IMR-90 (cell line): ENCODE data around the gene PCK1. TPM values are rescaled to one million over a fixed set of nuclear protein-coding genes. Genes with fewer than 3 reads are reported as not detected.

Experiments used
- ATAC-seq: fragments of 200-7000 bp; cut with Tn5 transposase; 2 replicates; pipeline ENCODE4 v1.9.1; 2020; ENCODE audit warnings: low read depth, mild to moderate bottlenecking, moderate library complexity
- BruUV-seq: library from RNA; stranded (reverse); fragments of 400-500 nt; replicated peaks from 2 replicates; lab custom pipeline; 2021; lab: Mats Ljungman, UMichigan
- CTCF ChIA-PET: fragments of 300-600 bp; formaldehyde crosslinking; extraction: SDS; loops from one replicate; lab custom pipeline; 2021; ENCODE audit warnings: antibody characterized with exemption; lab: Yijun Ruan, JAX
- POLR2A ChIA-PET: fragments of 300-600 bp; sonication (Branson Sonifier 250); formaldehyde crosslinking; loops from one replicate; lab custom pipeline; 2022; ENCODE audit warnings: antibody characterized with exemption; ENCODE audit not compliant: unreplicated experiment; lab: Charles Lee
- DNase-seq: peaks from one replicate; pipeline ENCODE4 v3.0.0; 2013
- H2AFZ ChIP-seq: replicated peaks from 2 replicates; pipeline ENCODE3; 2013; ENCODE audit warnings: low read length, mild to moderate bottlenecking; ENCODE audit not compliant: poor library complexity
- H2AK5ac ChIP-seq: 2 replicates; pipeline ENCODE4 v1.6.1; 2013; ENCODE audit warnings: low read depth, low read length, inconsistent platforms
- H2AK9ac ChIP-seq: replicated peaks from 2 replicates; pipeline ENCODE3; 2013; ENCODE audit warnings: mild to moderate bottlenecking, low read depth, low read length, moderate library complexity; ENCODE audit not compliant: poor library complexity
- H2BK120ac ChIP-seq: 2 replicates; pipeline ENCODE4 v1.6.1; 2013; ENCODE audit warnings: low read depth, low read length, inconsistent platforms
- H2BK15ac ChIP-seq: 3 replicates; pipeline ENCODE4 v1.6.1; 2013; ENCODE audit warnings: low read depth, low read length, inconsistent platforms
- H2BK20ac ChIP-seq: 2 replicates; pipeline ENCODE4 v1.6.1; 2013; ENCODE audit warnings: low read depth, mild to moderate bottlenecking, inconsistent platforms, low read length, moderate library complexity
- H2BK5ac ChIP-seq: 2 replicates; pipeline ENCODE4 v1.6.1; 2013; ENCODE audit warnings: mild to moderate bottlenecking, low read depth, low read length, inconsistent platforms; ENCODE audit not compliant: poor library complexity, severe bottlenecking
- H3K14ac ChIP-seq: replicated peaks from 2 replicates; pipeline ENCODE4 v1.6.1; 2013; ENCODE audit warnings: low read depth, low read length, inconsistent platforms
- H3K18ac ChIP-seq: 2 replicates; pipeline ENCODE4 v1.6.1; 2013; ENCODE audit warnings: low read depth, low read length, control low read depth
- H3K23ac ChIP-seq: 2 replicates; pipeline ENCODE4 v1.6.1; 2013; ENCODE audit warnings: low read depth, low read length, inconsistent platforms
- H3K27ac ChIP-seq: 2 replicates; pipeline ENCODE4 v1.5.1; 2013; ENCODE audit warnings: mild to moderate bottlenecking, control low read depth, low read length; ENCODE audit not compliant: insufficient read depth
- H3K27me3 ChIP-seq: 2 replicates; pipeline ENCODE4 v1.6.1; 2013; ENCODE audit warnings: low read length; ENCODE audit not compliant: control insufficient read depth, insufficient read depth
- H3K36me3 ChIP-seq: 2 replicates; pipeline ENCODE4 v1.6.1; 2013; ENCODE audit warnings: low read length, mixed read lengths; ENCODE audit not compliant: control insufficient read depth, insufficient read depth
- H3K4ac ChIP-seq: 2 replicates; pipeline ENCODE4 v1.6.1; 2013; ENCODE audit warnings: low read depth, low read length, inconsistent platforms
- H3K4me1 ChIP-seq: 2 replicates; pipeline ENCODE4 v1.6.1; 2013; ENCODE audit warnings: low read length, mixed read lengths; ENCODE audit not compliant: control insufficient read depth, insufficient read depth
- H3K4me2 ChIP-seq: 2 replicates; pipeline ENCODE4 v1.6.1; 2013; ENCODE audit warnings: low read depth, mild to moderate bottlenecking, control low read depth, low read length, moderate library complexity
- H3K4me3 ChIP-seq: 2 replicates; pipeline ENCODE4 v1.5.1; 2013; ENCODE audit warnings: low read depth, mild to moderate bottlenecking, control low read depth, low read length, moderate library complexity; ENCODE audit not compliant: insufficient read depth
- H3K56ac ChIP-seq: 2 replicates; pipeline ENCODE4 v1.6.1; 2013; ENCODE audit warnings: low read length, inconsistent platforms; ENCODE audit not compliant: insufficient read depth; ENCODE audit errors: extremely low read depth
- H3K79me1 ChIP-seq, 2 experiments: 2 replicates each; pipeline ENCODE4 v1.6.1; 2013; ENCODE audit warnings: low read length in 2 of 2, inconsistent platforms in 1 of 2, low read depth in 1 of 2
- H3K9ac ChIP-seq: 2 replicates; pipeline ENCODE4 v1.6.1; 2013; ENCODE audit warnings: low read depth, low read length, control low read depth
- H3K9me1 ChIP-seq: 2 replicates; pipeline ENCODE4 v1.6.1; 2013; ENCODE audit warnings: low read length, inconsistent platforms; ENCODE audit not compliant: insufficient read depth
- H3K9me3 ChIP-seq: 2 replicates; pipeline ENCODE4 v1.6.1; 2013; ENCODE audit warnings: low read length; ENCODE audit not compliant: control insufficient read depth, insufficient read depth
- H4K20me1 ChIP-seq: 2 replicates; pipeline ENCODE4 v1.6.1; 2013; ENCODE audit warnings: low read length, inconsistent platforms; ENCODE audit not compliant: insufficient read depth
- H4K5ac ChIP-seq: 2 replicates; pipeline ENCODE4 v1.6.1; 2013; ENCODE audit warnings: mild to moderate bottlenecking, low read depth, low read length, control low read depth
- H4K8ac ChIP-seq, 2 experiments: 2 replicates each; pipeline ENCODE4 v1.6.1; 2013; ENCODE audit warnings: low read depth in 2 of 2, low read length in 2 of 2, control low read depth in 1 of 2, inconsistent platforms in 1 of 2
- H4K91ac ChIP-seq: 2 replicates; pipeline ENCODE4 v1.6.1; 2013; ENCODE audit warnings: low read depth, low read length, inconsistent platforms; ENCODE audit not compliant: insufficient read depth
- BHLHE40 ChIP-seq: fragments of 150-350 bp; IDR thresholded peaks from 2 replicates; pipeline ENCODE4 v1.6.1; 2016; ENCODE audit warnings: mild to moderate bottlenecking, low read depth, low read length
- CHD1 ChIP-seq: IDR thresholded peaks from 2 replicates; pipeline ENCODE4 v1.6.1; 2012; ENCODE audit warnings: low read depth, low read length, improper control_type of control experiment
- CTCF ChIP-seq: conservative IDR thresholded peaks from 2 replicates; pipeline ENCODE4 v1.5.1; 2012; ENCODE audit warnings: mild to moderate bottlenecking, low read depth, low read length, improper control_type of control experiment
- ELK1 ChIP-seq: fragments of 150-350 bp; IDR thresholded peaks from 2 replicates; pipeline ENCODE4 v1.6.1; 2016; ENCODE audit warnings: low read depth, mild to moderate bottlenecking, low read length, moderate library complexity, borderline replicate concordance
- FOS ChIP-seq: fragments of 150-350 bp; IDR thresholded peaks from 2 replicates; pipeline ENCODE4 v1.6.1; 2016; ENCODE audit warnings: low read depth, low read length
- MAFK ChIP-seq: IDR thresholded peaks from 2 replicates; pipeline ENCODE4 v1.6.1; 2012; ENCODE audit warnings: low read depth, low read length, improper control_type of control experiment
- MAZ ChIP-seq: IDR thresholded peaks from 2 replicates; pipeline ENCODE4 v1.6.1; 2012; ENCODE audit warnings: low read depth, mild to moderate bottlenecking, low read length, improper control_type of control experiment, moderate library complexity, borderline replicate concordance
- MXI1 ChIP-seq: IDR thresholded peaks from 2 replicates; pipeline ENCODE4 v1.6.1; 2012; ENCODE audit warnings: low read depth, mild to moderate bottlenecking, low read length, moderate library complexity, borderline replicate concordance
- NFE2L2 ChIP-seq: fragments of 150-350 bp; IDR thresholded peaks from 2 replicates; pipeline ENCODE4 v1.6.1; 2016; ENCODE audit warnings: low read depth, mild to moderate bottlenecking, low read length
- POLR2A ChIP-seq: IDR thresholded peaks from 2 replicates; pipeline ENCODE4 v1.6.1; 2012; ENCODE audit warnings: mild to moderate bottlenecking, low read depth, low read length
- RAD21 ChIP-seq: IDR thresholded peaks from 2 replicates; pipeline ENCODE4 v1.6.1; 2012; ENCODE audit warnings: low read length, improper control_type of control experiment
- RCOR1 ChIP-seq: IDR thresholded peaks from 2 replicates; pipeline ENCODE4 v1.6.1; 2012; ENCODE audit warnings: mild to moderate bottlenecking, low read length, improper control_type of control experiment; ENCODE audit not compliant: insufficient replicate concordance
- RFX5 ChIP-seq: IDR thresholded peaks from 2 replicates; pipeline ENCODE4 v1.8.0; 2012; ENCODE audit warnings: low read depth, mild to moderate bottlenecking, low read length, moderate library complexity
- SMC3 ChIP-seq: fragments of 150-350 bp; IDR thresholded peaks from 2 replicates; pipeline ENCODE4 v1.6.1; 2016; ENCODE audit warnings: low read depth, mild to moderate bottlenecking, antibody characterized with exemption, low read length, moderate library complexity
- USF2 ChIP-seq: fragments of 150-350 bp; IDR thresholded peaks from 2 replicates; pipeline ENCODE4 v1.6.1; 2017; ENCODE audit warnings: mild to moderate bottlenecking, antibody characterized with exemption, low read length, low read depth
- WGBS, 2 experiments: methylation state at CpG; one replicate each; pipeline versions ENCODE4 v1.1.5 to v1.1.7; 2013; ENCODE audit warnings: missing lambda C conversion rate in 2 of 2; ENCODE audit not compliant: insufficient read length in 1 of 2; ENCODE audit errors: extremely low coverage in 2 of 2; 5-methylcytosine and 5-hydroxymethylcytosine counted together
- dilution Hi-C: fragments of 300-500 bp; cut with HindIII; formaldehyde crosslinking; loops from one replicate; pipeline ENCODE4 v1.14.3; 2018; ENCODE audit warnings: low sequenced_read_pairs; ENCODE audit not compliant: unreplicated experiment
- in situ Hi-C: fragments of 300-500 bp; cut with MboI; formaldehyde crosslinking; loops from 3 replicates; pipeline ENCODE4 v1.14.3; 2019; ENCODE audit warnings: low sequenced_read_pairs, inconsistent platforms, mixed read lengths
- intact Hi-C: fragments of 100-400 bp; cut with micrococcal nuclease; formaldehyde crosslinking; loops from 2 replicates; pipeline ENCODE4 v1.10.0; 2022
- polyA plus RNA-seq, 3 experiments: library from polyadenylated mRNA; depleted of rRNA; stranded (reverse); fragments of >200 nt; gene quantifications; 2 replicates each; pipeline ENCODE4 v1.2.3, GENCODE V29; 2012; ENCODE audit warnings: low replicate concordance in 1 of 3
- total RNA-seq: library from RNA; depleted of rRNA; stranded (reverse); fragments of >200 nt; gene quantifications from 2 replicates; pipeline ENCODE4 v1.2.3, GENCODE V29; 2012

Gene PCK1
- total and polyA plus RNA-seq, 2 of the 4 experiments (the other 2 are of a cell fraction), result not detected

- Histone ChIP-seq H2AFZ (no peak overlapping the region), H3K4me1 (peaks cover 1% of the 10 kb centered on the region), H2BK120ac (no peak overlapping the region), H3K27me3 (peaks cover 32% of the 10 kb centered on the region), H4K8ac (no peak overlapping the region), H4K20me1 (no peaks in the 10 kb centered on the region), H3K23ac (no peak overlapping the region), H4K91ac (no peak overlapping the region), H2BK15ac (no peak overlapping the region), H3K4me3 (no peak overlapping the region), H3K56ac (no peak overlapping the region), H2BK5ac (no peak overlapping the region), H3K9me3 (no peaks in the 10 kb centered on the region), H3K4me2 (no peak overlapping the region), H3K36me3 (no peaks in the 10 kb centered on the region), H3K18ac (no peak overlapping the region), H2AK9ac (no peak overlapping the region), H3K14ac (no peak overlapping the region), H3K9me1 (no peaks in the 10 kb centered on the region), H2BK20ac (no peak overlapping the region), H3K9ac (no peak overlapping the region), H4K5ac (no peak overlapping the region), H3K79me1 (no peaks in the 10 kb centered on the region), H3K27ac (no peak overlapping the region), H2AK5ac (no peak overlapping the region), H3K4ac (no peak overlapping the region)
- intact Hi-C loops (no loop called here), dilution Hi-C loops (no loop called here), in situ Hi-C loops (no loop called here)
- no peak for ATAC-seq
- DNase-seq, result no peak
- BruUV-seq, result no TSS peak
- ChIA-PET CTCF (no interaction called here), POLR2A (no interaction called here)
- 14 to 100% methylated on average over 1 to 2 of the region's 6 CpGs for WGBS, 2 experiments
- TF ChIP-seq CHD1 (no peak), MAZ (no peak), POLR2A (no peak), SMC3 (no peak), USF2 (no peak), FOS (no peak), NFE2L2 (no peak), MXI1 (no peak), MAFK (no peak), RAD21 (no peak), BHLHE40 (no peak), RCOR1 (no peak), RFX5 (no peak), CTCF (no peak), ELK1 (no peak)
Measured at GRCh38 chr20:57576617-57577550, 16.0 kb downstream of the PCK1 start.
